ENCODE data around the gene ECSIT.

ECSIT gene, protein sequence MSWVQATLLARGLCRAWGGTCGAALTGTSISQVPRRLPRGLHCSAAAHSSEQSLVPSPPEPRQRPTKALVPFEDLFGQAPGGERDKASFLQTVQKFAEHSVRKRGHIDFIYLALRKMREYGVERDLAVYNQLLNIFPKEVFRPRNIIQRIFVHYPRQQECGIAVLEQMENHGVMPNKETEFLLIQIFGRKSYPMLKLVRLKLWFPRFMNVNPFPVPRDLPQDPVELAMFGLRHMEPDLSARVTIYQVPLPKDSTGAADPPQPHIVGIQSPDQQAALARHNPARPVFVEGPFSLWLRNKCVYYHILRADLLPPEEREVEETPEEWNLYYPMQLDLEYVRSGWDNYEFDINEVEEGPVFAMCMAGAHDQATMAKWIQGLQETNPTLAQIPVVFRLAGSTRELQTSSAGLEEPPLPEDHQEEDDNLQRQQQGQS

GRCh38 chr19:11528551-11529341, at the start of gene ECSIT:
Gene ECSIT, minus strand, starts transcription at chr19:11529134. Its CDS starts 9,964 bp downstream, at chr19:11519170.
- TF ChIP-seq GATA3 (IDR thresholded peaks at IDR 0.05; ENCODE audit: low read depth, low read length) = no peak
- no peak for TF ChIP-seq GATA2 (IDR thresholded peaks at IDR 0.05; ENCODE audit: low read depth, low read length)

DNA sequence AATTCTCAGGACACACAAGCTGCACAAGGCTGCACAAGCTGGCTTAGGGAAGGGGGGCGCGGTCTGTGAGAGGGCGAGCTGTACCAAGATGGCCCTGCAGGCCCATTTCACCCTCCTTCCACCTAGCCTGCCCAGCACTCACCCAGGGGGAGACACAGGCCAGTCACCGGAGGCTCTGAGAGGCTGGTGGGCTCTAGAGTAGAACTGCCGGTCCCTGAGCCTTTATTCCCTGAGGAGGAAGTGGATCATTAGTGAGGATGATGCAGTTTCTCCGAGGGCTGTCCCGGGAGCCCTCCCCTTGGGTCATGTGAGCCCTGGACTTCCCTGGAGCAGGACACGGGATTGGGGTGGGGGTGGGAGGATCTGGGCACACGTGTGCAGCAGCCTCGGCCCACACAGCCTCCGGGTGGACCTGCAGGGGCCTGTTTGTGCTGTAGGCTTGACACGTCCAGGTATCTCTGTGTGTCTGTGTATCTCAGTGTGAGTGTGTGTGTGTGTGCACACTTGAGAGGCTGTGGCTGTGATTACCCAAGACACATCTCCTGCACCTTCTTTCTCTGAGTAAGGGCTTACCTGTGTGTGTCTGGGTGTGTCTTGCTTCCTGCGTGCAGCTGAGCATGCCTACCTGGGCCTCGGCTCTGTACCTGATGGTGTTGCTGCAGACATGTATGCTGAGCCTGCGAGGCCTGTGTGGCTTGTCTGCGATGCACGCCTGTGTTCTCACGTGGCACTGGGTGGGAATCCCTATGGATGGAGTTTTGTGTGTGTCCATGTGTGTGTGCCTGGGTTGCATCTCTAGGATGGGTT, 48.7 kb upstream of the ECSIT start, which contains the start of gene ACP5:
Gene ACP5 (minus strand): TSS at position 195 of the 807 bp plus-strand sequence. CDS start 328 bp downstream, outside the sequence.
- TF ChIP-seq GATA3 (IDR thresholded peaks at IDR 0.05; ENCODE audit: low read depth, low read length) = no peak
- no peak for TF ChIP-seq GATA2 (IDR thresholded peaks at IDR 0.05; ENCODE audit: low read depth, low read length)

DNA sequence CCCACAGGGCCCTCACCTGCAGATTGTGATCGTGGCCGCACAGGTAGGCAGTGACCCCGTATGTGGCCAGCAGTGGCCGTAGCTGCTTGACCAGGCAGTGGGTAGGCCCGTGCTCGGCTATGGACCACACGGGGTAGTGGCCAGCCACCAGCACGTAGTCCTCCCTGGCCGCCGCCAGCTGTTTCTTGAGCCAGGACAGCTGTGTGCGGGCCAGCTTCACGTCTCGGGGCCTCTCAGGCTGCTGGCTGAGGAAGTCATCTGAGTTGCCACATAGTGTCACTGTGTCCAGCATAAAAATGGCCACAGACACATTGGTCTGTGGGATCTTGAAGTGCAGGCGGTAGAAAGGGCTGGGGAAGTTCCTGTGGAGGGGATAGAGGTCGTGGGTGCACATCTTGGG, 47.3 kb upstream of the ECSIT start:
- no peak for TF ChIP-seq GATA2 (IDR thresholded peaks at IDR 0.05; ENCODE audit: low read depth, low read length)
- TF ChIP-seq GATA3 (IDR thresholded peaks at IDR 0.05; ENCODE audit: low read depth, low read length) = no peak

DNA sequence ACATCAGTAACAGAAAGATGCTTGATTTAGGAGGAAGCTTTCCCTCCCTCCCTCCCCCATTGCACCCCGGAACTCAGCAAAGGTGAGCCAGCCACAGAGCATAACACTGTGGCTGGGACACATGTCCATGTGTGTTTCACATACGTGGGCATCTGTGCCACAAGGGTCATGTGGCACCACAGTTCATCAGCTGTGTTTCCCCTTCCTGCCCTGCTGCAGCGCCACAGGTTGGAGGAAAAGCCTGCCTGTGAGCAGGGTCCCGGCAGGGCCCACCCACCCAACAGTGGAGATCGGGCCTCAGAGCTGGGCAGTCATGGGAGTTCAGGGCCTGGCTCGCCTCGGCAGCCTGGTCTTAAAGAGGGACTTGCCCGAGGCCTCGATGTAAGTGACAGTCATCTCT, 45.8 kb upstream of the ECSIT start:
- TF ChIP-seq GATA2 (IDR thresholded peaks at IDR 0.05; ENCODE audit: low read depth, low read length) (no peak), GATA3 (IDR thresholded peaks at IDR 0.05; ENCODE audit: low read depth, low read length) (no peak)

DNA sequence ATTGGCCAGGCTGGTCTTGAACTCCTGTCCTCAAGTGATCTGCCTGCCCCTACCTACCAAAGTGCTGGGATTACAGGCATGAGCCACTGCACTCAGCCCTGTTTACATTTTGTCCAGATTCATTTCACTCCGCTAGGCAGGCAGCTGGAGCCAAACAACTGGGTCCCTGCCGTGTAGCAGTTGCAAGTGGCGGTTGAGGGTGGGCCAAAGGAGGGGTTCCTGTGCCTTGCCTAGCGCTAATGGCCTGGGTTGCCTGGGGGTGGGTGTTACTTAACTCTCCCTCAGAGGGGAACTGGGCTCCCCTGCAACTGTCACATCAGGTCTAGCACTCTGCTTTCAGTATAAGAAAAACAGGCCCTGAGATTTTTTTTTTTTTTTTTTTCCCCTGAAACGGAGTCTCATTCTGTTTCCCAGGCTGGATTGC, 41.1 kb upstream of the ECSIT start:
- no peak for TF ChIP-seq GATA2 (IDR thresholded peaks at IDR 0.05; ENCODE audit: low read depth, low read length)

GRCh38 chr19:11566164-11566563, 37.2 kb upstream of the ECSIT start:
- no peak for TF ChIP-seq GATA3 (IDR thresholded peaks at IDR 0.05; ENCODE audit: low read depth, low read length)
- no peak for TF ChIP-seq GATA2 (IDR thresholded peaks at IDR 0.05; ENCODE audit: low read depth, low read length)

- TF ChIP-seq GATA2 (IDR thresholded peaks at IDR 0.05; ENCODE audit: low read depth, low read length) (no peak), GATA3 (IDR thresholded peaks at IDR 0.05; ENCODE audit: low read depth, low read length) (no peak)
Observed at GRCh38 chr19:11563532-11563931, 34.6 kb upstream of the ECSIT start.

DNA sequence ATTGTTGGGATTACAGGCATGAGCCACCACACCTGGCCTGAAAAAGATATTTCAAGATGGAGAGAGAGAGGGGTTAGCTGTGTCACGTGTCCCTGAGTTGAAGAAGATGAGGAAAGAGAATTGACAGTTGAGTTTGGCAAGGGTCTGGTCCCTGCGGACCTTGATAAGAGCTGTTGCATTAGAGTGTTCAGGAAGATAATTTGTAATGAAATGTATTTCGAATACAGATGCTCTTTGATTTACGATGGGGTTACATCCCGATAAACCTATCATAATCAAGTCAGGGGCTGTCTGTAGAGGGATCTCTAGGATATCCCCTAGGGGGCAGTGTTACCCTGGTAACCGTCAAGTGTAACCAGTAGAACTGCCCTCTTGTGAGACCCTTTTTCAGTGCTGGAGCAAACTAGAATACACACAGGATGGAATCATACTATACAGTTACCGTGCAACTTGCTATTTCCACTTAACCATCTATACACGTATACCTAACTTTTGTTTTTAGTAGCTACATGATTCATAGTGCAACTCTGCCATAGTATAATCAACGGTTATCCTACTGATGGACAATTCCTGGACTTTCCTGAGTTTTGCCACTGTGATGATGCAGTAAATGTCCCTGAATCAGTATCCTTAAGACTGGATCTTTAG, 31.6 kb upstream of the ECSIT start:
- TF ChIP-seq GATA2 (IDR thresholded peaks at IDR 0.05; ENCODE audit: low read depth, low read length) (no peak), GATA3 (IDR thresholded peaks at IDR 0.05; ENCODE audit: low read depth, low read length) (no peak)

DNA sequence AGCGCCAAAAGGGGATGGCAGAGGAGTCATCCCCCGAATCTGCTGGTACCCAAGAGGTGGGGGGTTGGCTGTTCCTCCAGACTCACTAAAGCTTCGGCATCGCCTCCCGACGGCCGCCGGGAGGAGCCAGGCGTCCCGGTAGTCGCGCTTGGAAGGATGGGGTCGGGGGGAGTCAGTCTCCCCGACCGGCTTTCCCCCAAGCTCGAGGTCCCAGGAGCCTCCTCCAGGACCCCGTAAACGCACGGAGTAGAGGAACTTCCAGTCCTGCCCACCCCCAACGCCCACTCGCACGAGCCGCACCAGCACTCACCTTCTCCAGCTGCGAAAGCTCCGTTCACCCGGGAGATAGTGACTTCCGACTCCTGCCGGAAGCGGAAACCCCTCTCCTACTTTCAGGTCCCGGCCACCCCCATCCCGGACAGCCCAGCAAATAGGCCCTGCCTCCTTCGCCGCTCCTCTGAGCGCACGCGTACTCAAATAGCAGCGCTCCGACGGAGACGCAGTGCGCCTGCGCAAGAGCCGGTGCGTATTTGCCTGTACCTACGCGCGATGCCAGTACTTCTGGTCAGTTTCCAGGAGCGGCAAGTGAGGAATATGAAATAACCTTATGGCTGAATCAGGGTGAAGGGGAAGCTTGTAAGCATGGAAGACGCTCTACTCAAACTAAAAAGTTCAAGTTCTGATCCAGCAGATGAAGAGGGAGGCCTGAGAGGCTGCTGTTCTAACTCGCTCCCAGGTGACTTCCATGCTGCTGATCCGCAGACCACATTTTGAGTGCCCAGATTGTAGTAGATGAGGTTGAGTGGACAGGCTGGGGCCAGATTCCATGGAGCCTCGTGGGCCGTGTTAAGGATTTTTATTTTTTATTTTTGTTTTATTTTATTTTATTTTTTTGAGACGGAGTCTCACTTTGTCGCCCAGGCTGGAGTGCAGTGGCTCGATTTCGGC, 30.2 kb upstream of the ECSIT start, which contains the start of gene ELOF1:
Gene ELOF1 (minus strand): TSS at position 350 of the 948 bp plus-strand sequence. CDS start 4,883 bp downstream, outside the sequence.
- peak; percentile 22; the same call in 1 of the 2 replicates for TF ChIP-seq GATA2 (IDR thresholded peaks at IDR 0.05; ENCODE audit: low read depth, low read length)
- no peak for TF ChIP-seq GATA3 (IDR thresholded peaks at IDR 0.05; ENCODE audit: low read depth, low read length)

GRCh38 chr19:11556634-11557420, 27.9 kb upstream of the ECSIT start:
- TF ChIP-seq GATA3 (IDR thresholded peaks at IDR 0.05; ENCODE audit: low read depth, low read length) (no peak), GATA2 (IDR thresholded peaks at IDR 0.05; ENCODE audit: low read depth, low read length) (no peak)

- TF ChIP-seq GATA3 (IDR thresholded peaks at IDR 0.05; ENCODE audit: low read depth, low read length) = no peak
- TF ChIP-seq GATA2 (IDR thresholded peaks at IDR 0.05; ENCODE audit: low read depth, low read length) = no peak
Observed at GRCh38 chr19:11555246-11555645, 26.3 kb upstream of the ECSIT start.
